Suprapubic skin (tissue), 4 donors: ENCODE results near the gene ITPK1. TPM values are rescaled to one million over a fixed set of nuclear protein-coding genes. Genes with fewer than 3 reads are reported as not detected.

Source experiments
- DNase-seq, 2 donors: peaks; one replicate each; pipeline ENCODE4 v3.0.0-alpha.2; 2019; ENCODE audit warnings: low spot score in 2 of 2
- H3K27ac ChIP-seq: fragments of 200-600 bp; sonication (generic); one replicate; pipeline ENCODE4 v1.5.1; 2019
- H3K27me3 ChIP-seq: fragments of 200-600 bp; sonication (generic); one replicate; pipeline ENCODE4 v1.5.1; 2019
- H3K36me3 ChIP-seq: fragments of 200-600 bp; sonication (generic); one replicate; pipeline ENCODE4 v1.5.1; 2019
- H3K4me1 ChIP-seq: fragments of 200-600 bp; sonication (generic); one replicate; pipeline ENCODE4 v1.5.1; 2019
- H3K4me3 ChIP-seq: fragments of 200-600 bp; sonication (generic); one replicate; pipeline ENCODE4 v1.5.1; 2019; ENCODE audit warnings: mild to moderate bottlenecking
- H3K9me3 ChIP-seq: fragments of 200-600 bp; sonication (generic); one replicate; pipeline ENCODE4 v1.5.1; 2019
- CTCF ChIP-seq, 2 donors: fragments of 200-600 bp in 1 of 2; fragments of 450-650 bp in 1 of 2; sonication (generic) in 1 of 2; IDR thresholded peaks; one replicate each; pipeline ENCODE4 v1.5.1; 2016 to 2019; ENCODE audit warnings: antibody characterized with exemption in 2 of 2, mild to moderate bottlenecking in 1 of 2, moderate library complexity in 1 of 2
- EP300 ChIP-seq: sonication (generic); formaldehyde crosslinking; IDR thresholded peaks from one replicate; pipeline ENCODE4 v1.6.1; 2017; ENCODE audit warnings: antibody characterized with exemption
- POLR2A ChIP-seq, 2 donors: fragments of 450-650 bp; IDR thresholded peaks; one replicate each; pipeline ENCODE4 v1.6.1; 2017; ENCODE audit warnings: antibody characterized with exemption in 2 of 2, mild to moderate bottlenecking in 2 of 2, moderate library complexity in 2 of 2
- POLR2AphosphoS5 ChIP-seq, 3 donors: sonication (generic); formaldehyde crosslinking; IDR thresholded peaks; one replicate each; pipeline ENCODE4 v1.6.1; 2017; ENCODE audit warnings: antibody characterized with exemption in 3 of 3
- WGBS: methylation state at CpG from one replicate; pipeline ENCODE4 v1.1.5; 2018; 5-methylcytosine and 5-hydroxymethylcytosine counted together
- total RNA-seq, 4 donors: library from RNA; depleted of rRNA; stranded (reverse); fragments of >200 nt; gene quantifications; one replicate each; pipeline ENCODE4 v1.1.0, GENCODE V29; 2016

ITPK1 gene
- total RNA-seq, 4 donors from 2014 or later: 29.9 to 33.6 (median 32.2) TPM

- no peak overlapping the region for H3K4me3 ChIP-seq
- no peak for TF ChIP-seq CTCF (IDR thresholded peaks at IDR 0.05)
- H3K27me3 ChIP-seq: no peaks in the 10 kb centered on the region
- H3K36me3 ChIP-seq: no peaks in the 10 kb centered on the region
- peaks cover 5% of the 10 kb centered on the region for H3K4me1 ChIP-seq
- no peak for DNase-seq
- WGBS: 75% methylated on average over 12 of the region's 14 CpGs
- H3K9me3 ChIP-seq: no peaks in the 10 kb centered on the region
- no peak overlapping the region for H3K27ac ChIP-seq
Measured at GRCh38 chr14:93056840-93057585, 58.7 kb downstream of the ITPK1 start.

- no peaks in the 10 kb centered on the region for H3K27me3 ChIP-seq
- H3K4me1 ChIP-seq: peaks cover 5% of the 10 kb centered on the region
- no peaks in the 10 kb centered on the region for H3K9me3 ChIP-seq
- H3K4me3 ChIP-seq: no peak overlapping the region
- no peak for DNase-seq
- no peak overlapping the region for H3K27ac ChIP-seq
- TF ChIP-seq CTCF (IDR thresholded peaks at IDR 0.05) (no peak), POLR2A (IDR thresholded peaks at IDR 0.05) (no peak), EP300 (no peak), POLR2AphosphoS5 (IDR thresholded peaks at IDR 0.05) (no peak)
- H3K36me3 ChIP-seq: no peaks in the 10 kb centered on the region
- 76% methylated on average over 4 of the region's 5 CpGs for WGBS
Measured at GRCh38 chr14:93056166-93056839, 59.4 kb downstream of the ITPK1 start.

GRCh38 chr14:93055651-93056115 is 60.0 kb downstream of the ITPK1 start:
- DNase-seq: no peak
- 86% methylated on average over 5 of the region's 9 CpGs for WGBS
- peaks cover 5% of the 10 kb centered on the region for H3K4me1 ChIP-seq

GRCh38 chr14:93054876-93055275 is 60.8 kb downstream of the ITPK1 start:
- Histone ChIP-seq H3K4me1 (peaks cover 5% of the 10 kb centered on the region), H3K27me3 (no peaks in the 10 kb centered on the region), H3K27ac (no peak overlapping the region), H3K9me3 (no peaks in the 10 kb centered on the region), H3K36me3 (no peaks in the 10 kb centered on the region), H3K4me3 (no peak overlapping the region)
- TF ChIP-seq POLR2A (IDR thresholded peaks at IDR 0.05) (no peak), CTCF (IDR thresholded peaks at IDR 0.05) (no peak), POLR2AphosphoS5 (IDR thresholded peaks at IDR 0.05) (no peak), EP300 (no peak)
- DNase-seq: no peak
- 98% methylated on average over 7 of the region's 7 CpGs for WGBS

More at GRCh38 chr14:93055651-93056115, 60.0 kb downstream of the ITPK1 start:
- H3K4me3 ChIP-seq: no peak overlapping the region
- H3K27ac ChIP-seq: no peak overlapping the region
- no peak for TF ChIP-seq EP300
- TF ChIP-seq POLR2A (IDR thresholded peaks at IDR 0.05): no peak
- TF ChIP-seq CTCF (IDR thresholded peaks at IDR 0.05): no peak
- no peak for TF ChIP-seq POLR2AphosphoS5 (IDR thresholded peaks at IDR 0.05)
- H3K36me3 ChIP-seq: no peaks in the 10 kb centered on the region
- no peaks in the 10 kb centered on the region for H3K27me3 ChIP-seq
- H3K9me3 ChIP-seq: no peaks in the 10 kb centered on the region

GRCh38 chr14:93054006-93054405 is 61.7 kb downstream of the ITPK1 start:
- Histone ChIP-seq H3K27me3 (no peaks in the 10 kb centered on the region), H3K4me3 (no peak overlapping the region), H3K9me3 (no peaks in the 10 kb centered on the region), H3K36me3 (no peaks in the 10 kb centered on the region), H3K27ac (no peak overlapping the region), H3K4me1 (peaks cover 5% of the 10 kb centered on the region)
- WGBS: 78% methylated on average over 6 of the region's 6 CpGs
- no peak for DNase-seq
- no peak for TF ChIP-seq CTCF (IDR thresholded peaks at IDR 0.05)
- no peak for TF ChIP-seq POLR2AphosphoS5 (IDR thresholded peaks at IDR 0.05)
- TF ChIP-seq POLR2A (IDR thresholded peaks at IDR 0.05): no peak
- no peak for TF ChIP-seq EP300
